ENCODE results near the gene NFIL3. TPM values are rescaled to one million over a fixed set of nuclear protein-coding genes. Genes with fewer than 3 reads are reported as not detected.

NFIL3 gene
- polyA plus RNA-seq, 1 of the 3 experiments (the other 2 are of a cell fraction), result 9.3 TPM

- DNase-seq, result no peak
- ChIA-PET POLR2A (no interaction called here), CTCF (interaction anchor here (1.0 kb wide), 1 partner anchor 9 kb away, joined by 5 read pairs; no protein-coding TSS in a partner anchor)
- no peaks in the 10 kb centered on the region; the same call in 1 of the 2 replicates for H4K20me1 ChIP-seq (ENCODE audit: insufficient read depth)
- H3F3A ChIP-seq (replicated peaks; ENCODE audit: insufficient read depth), result peaks cover 12% of the 10 kb centered on the region
- H3K27me3 ChIP-seq (ENCODE audit: insufficient read depth), result no peaks in the 10 kb centered on the region
- no peak overlapping the region for H3K4me3 ChIP-seq (ENCODE audit: low read depth in 2 of 2, low read length in 1 of 2)
- H3K4me1 ChIP-seq (ENCODE audit: control insufficient read depth in 1 of 2, insufficient read depth in 2 of 2, low read depth in 1 of 2, low read length in 1 of 2), result peaks cover 6 to 11% of the 10 kb centered on the region in 2 experiments
- no peak overlapping the region for H3K9ac ChIP-seq
- H3K9me2 ChIP-seq, result no peaks in the 10 kb centered on the region
- no peak overlapping the region for H2AFZ ChIP-seq (ENCODE audit: low read depth)
- 73% methylated on average over 9 of the region's 9 CpGs for WGBS (ENCODE audit: low lambda C conversion rate)
- TF ChIP-seq FOSL2 (IDR thresholded peaks at IDR 0.05; ENCODE audit: borderline replicate concordance, low read depth), result no peak
- no peak for TF ChIP-seq RCOR1 (IDR thresholded peaks at IDR 0.05; ENCODE audit: low read length)
- TF ChIP-seq CTCF (IDR thresholded peaks at IDR 0.05), result no peak
- TF ChIP-seq RFX5 (IDR thresholded peaks at IDR 0.05; ENCODE audit: low read length), result no peak
- no peak for TF ChIP-seq NFIC (IDR thresholded peaks at IDR 0.05; ENCODE audit: borderline replicate concordance)
- no peaks in the 10 kb centered on the region for H3K9me3 ChIP-seq
- peak overlapping the region in 1 of 2 experiments; percentile 85; a peak in 1 of 4 replicates for H3K27ac ChIP-seq (ENCODE audit: low read depth in 2 of 2, low read length in 1 of 2)
- peaks cover 95% of the 10 kb centered on the region for H3K79me2 ChIP-seq (ENCODE audit: insufficient read depth)
- H3K36me3 ChIP-seq (replicated peaks in 1 of 2; ENCODE audit: control insufficient read depth in 1 of 2, insufficient read depth in 2 of 2, low read length in 1 of 2), result no peaks in the 10 kb centered on the region
- no peak overlapping the region for H3K4me2 ChIP-seq
These were observed 5.9 kb downstream of the NFIL3 start for GRCh38 chr9:91417602-91418214.

GRCh38 chr9:91416096-91416712 lies 7.4 kb downstream of the NFIL3 start:
- Histone ChIP-seq H3K79me2 (ENCODE audit: insufficient read depth) (peaks cover 88% of the 10 kb centered on the region), H3K9me3 (no peaks in the 10 kb centered on the region), H3K4me1 (ENCODE audit: control insufficient read depth in 1 of 2, insufficient read depth in 2 of 2, low read depth in 1 of 2, low read length in 1 of 2) (peaks cover 6% of the 10 kb centered on the region in 2 experiments), H3K9ac (no peak overlapping the region), H3K9me2 (no peaks in the 10 kb centered on the region), H2AFZ (ENCODE audit: low read depth) (no peak overlapping the region), H4K20me1 (ENCODE audit: insufficient read depth) (no peaks in the 10 kb centered on the region; the same call in 1 of the 2 replicates), H3K4me2 (0 out of 2 replicates have a peak overlapping the region, but pooled peaks have one; percentile 9), H3K27me3 (ENCODE audit: insufficient read depth) (no peaks in the 10 kb centered on the region), H3K36me3 (replicated peaks in 1 of 2; ENCODE audit: control insufficient read depth in 1 of 2, insufficient read depth in 2 of 2, low read length in 1 of 2) (no peaks in the 10 kb centered on the region), H3F3A (replicated peaks; ENCODE audit: insufficient read depth) (peaks cover 12% of the 10 kb centered on the region), H3K27ac (ENCODE audit: low read depth in 2 of 2, low read length in 1 of 2) (no peak overlapping the region; a peak in 1 of 4 replicates), H3K4me3 (ENCODE audit: low read depth in 2 of 2, low read length in 1 of 2) (no peak overlapping the region)
- WGBS (ENCODE audit: low lambda C conversion rate), result 65% methylated on average over 4 of the region's 4 CpGs
- ChIA-PET POLR2A (no interaction called here), CTCF (interaction anchor here (1.4 kb wide), 1 partner anchor 10 kb away, joined by 3 read pairs; no protein-coding TSS in a partner anchor)
- TF ChIP-seq PBX3 (IDR thresholded peaks at IDR 0.05), result no peak
- no peak for TF ChIP-seq FOXJ3 (CRISPR knock-in tag; IDR thresholded peaks at IDR 0.05)
- no peak for TF ChIP-seq MEF2A (IDR thresholded peaks at IDR 0.05; ENCODE audit: borderline replicate concordance, low read depth)
- no peak for TF ChIP-seq CHD2 (IDR thresholded peaks at IDR 0.05; ENCODE audit: low read length, partially characterized antibody)
- TF ChIP-seq USF1 (IDR thresholded peaks at IDR 0.05; ENCODE audit: borderline replicate concordance, low read depth), result no peak
- TF ChIP-seq CTCF (IDR thresholded peaks at IDR 0.05), result no peak
- TF ChIP-seq FOSL2 (IDR thresholded peaks at IDR 0.05; ENCODE audit: borderline replicate concordance, low read depth), result peak; percentile 43; the same call in 1 of the 2 replicates
- no peak for TF ChIP-seq YY1 (IDR thresholded peaks at IDR 0.05; ENCODE audit: low read depth)
- TF ChIP-seq RXRA (IDR thresholded peaks at IDR 0.05; ENCODE audit: borderline replicate concordance, low read depth), result no peak
- no peak for TF ChIP-seq MXI1 (IDR thresholded peaks at IDR 0.05; ENCODE audit: low read depth, low read length)
- TF ChIP-seq FOXM1 (IDR thresholded peaks at IDR 0.05; ENCODE audit: low read depth), result no peak
- no peak for TF ChIP-seq MAX (IDR thresholded peaks at IDR 0.05; ENCODE audit: low read depth)
- peak; percentile 24; the same call in 1 of the 2 replicates for TF ChIP-seq TCF12 (IDR thresholded peaks at IDR 0.05)
- peak; percentile 6; the same call in 1 of the 2 replicates for TF ChIP-seq JUND (IDR thresholded peaks at IDR 0.05)
- DNase-seq, result no peak

Measured in SK-N-SH (cell line).